Right lobe of liver (tissue), 4 donors: ENCODE results near the gene KCNAB1.

Source experiments
- POLR2A ChIP-seq: fragments of 450-650 bp; IDR thresholded peaks from one replicate; pipeline ENCODE4 v1.6.1; 2017; ENCODE audit warnings: antibody characterized with exemption, mild to moderate bottlenecking
- TF ChIP-seq, protein P1 (sequence below), 4 donors: fragments of 200-600 bp in 3 of 4; fragments of 450-650 bp in 1 of 4; IDR thresholded peaks; one replicate each; pipeline versions ENCODE4 v1.5.1 to v1.8.0; 2016 to 2022; ENCODE audit warnings: antibody characterized with exemption in 4 of 4, mild to moderate bottlenecking in 2 of 4
- donor health status: DM: no; HTN: no; CAD: no.
- donor health status: DM: no; HTN: no; CAD: no.
- donor health status: DM: no; HTN: yes; CAD: no.

DNA sequence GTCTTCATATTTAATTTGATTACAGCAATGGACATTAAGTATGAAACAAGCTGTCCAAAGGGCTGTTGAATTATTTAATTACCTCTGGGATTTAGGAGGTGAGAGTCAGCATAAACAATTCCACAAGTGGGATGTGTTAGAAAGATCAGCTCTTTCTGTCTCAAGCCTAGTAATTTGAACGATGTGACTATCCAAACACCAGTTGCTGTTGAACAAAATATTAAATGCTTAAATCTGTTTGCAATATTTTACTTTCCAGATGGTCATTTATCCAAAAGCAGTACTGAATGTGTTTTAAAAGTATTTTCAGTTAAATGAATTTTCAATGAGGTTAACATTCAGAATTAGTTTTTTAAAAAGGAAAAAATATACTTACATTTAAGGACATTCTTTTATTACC is 12.7 kb downstream of the KCNAB1 start:
- TF ChIP-seq, protein P1, sequence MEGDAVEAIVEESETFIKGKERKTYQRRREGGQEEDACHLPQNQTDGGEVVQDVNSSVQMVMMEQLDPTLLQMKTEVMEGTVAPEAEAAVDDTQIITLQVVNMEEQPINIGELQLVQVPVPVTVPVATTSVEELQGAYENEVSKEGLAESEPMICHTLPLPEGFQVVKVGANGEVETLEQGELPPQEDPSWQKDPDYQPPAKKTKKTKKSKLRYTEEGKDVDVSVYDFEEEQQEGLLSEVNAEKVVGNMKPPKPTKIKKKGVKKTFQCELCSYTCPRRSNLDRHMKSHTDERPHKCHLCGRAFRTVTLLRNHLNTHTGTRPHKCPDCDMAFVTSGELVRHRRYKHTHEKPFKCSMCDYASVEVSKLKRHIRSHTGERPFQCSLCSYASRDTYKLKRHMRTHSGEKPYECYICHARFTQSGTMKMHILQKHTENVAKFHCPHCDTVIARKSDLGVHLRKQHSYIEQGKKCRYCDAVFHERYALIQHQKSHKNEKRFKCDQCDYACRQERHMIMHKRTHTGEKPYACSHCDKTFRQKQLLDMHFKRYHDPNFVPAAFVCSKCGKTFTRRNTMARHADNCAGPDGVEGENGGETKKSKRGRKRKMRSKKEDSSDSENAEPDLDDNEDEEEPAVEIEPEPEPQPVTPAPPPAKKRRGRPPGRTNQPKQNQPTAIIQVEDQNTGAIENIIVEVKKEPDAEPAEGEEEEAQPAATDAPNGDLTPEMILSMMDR (IDR thresholded peaks at IDR 0.05): no peak
- no peak for TF ChIP-seq POLR2A
